ENCODE data around the gene TDRD10. TPM values are rescaled to one million over a fixed set of nuclear protein-coding genes. Genes with fewer than 3 reads are reported as not detected.

TDRD10 gene
- total RNA-seq, 1 donor from 2014 or later: not detected

- peaks cover 5% of the 10 kb centered on the region for H3K27me3 Mint-ChIP-seq
- H3K9me3 Mint-ChIP-seq: no peaks in the 10 kb centered on the region
- H3K4me1 Mint-ChIP-seq: peaks cover 11% of the 10 kb centered on the region
- peaks cover 20% of the 10 kb centered on the region for H3K36me3 Mint-ChIP-seq (ENCODE audit: low read depth)
- no peak overlapping the region for H3K4me3 Mint-ChIP-seq
- peak; percentile 85 for DNase-seq
- H3K27ac Mint-ChIP-seq: peak overlapping the region; percentile 31
- intact Hi-C loops (cut with micrococcal nuclease): loop anchor here (1.0 kb wide), 1 partner anchor 66 kb away; no protein-coding TSS in a partner anchor
Measured at GRCh38 chr1:154546264-154547063, 44.4 kb downstream of the TDRD10 start.

GRCh38 chr1:154547105-154547732 lies 45.2 kb downstream of the TDRD10 start:
- Mint-ChIP-seq H3K4me3 (no peak overlapping the region), H3K9me3 (no peaks in the 10 kb centered on the region), H3K36me3 (ENCODE audit: low read depth) (peaks cover 25% of the 10 kb centered on the region), H3K27ac (no peak overlapping the region), H3K27me3 (peaks cover 2% of the 10 kb centered on the region), H3K4me1 (peaks cover 11% of the 10 kb centered on the region)
- intact Hi-C loops (cut with micrococcal nuclease): no loop called here
- no peak for DNase-seq

- no peaks in the 10 kb centered on the region for H3K27me3 Mint-ChIP-seq
- no peak for DNase-seq
- no peaks in the 10 kb centered on the region for H3K9me3 Mint-ChIP-seq
- peaks cover 33% of the 10 kb centered on the region for H3K36me3 Mint-ChIP-seq (ENCODE audit: low read depth)
- H3K27ac Mint-ChIP-seq: peak overlapping the region; percentile 10
- intact Hi-C loops (cut with micrococcal nuclease): no loop called here
- peaks cover 13% of the 10 kb centered on the region for H3K4me1 Mint-ChIP-seq
- no peak overlapping the region for H3K4me3 Mint-ChIP-seq
Measured at GRCh38 chr1:154548028-154548427, 46.0 kb downstream of the TDRD10 start.

- no peak overlapping the region for H3K4me3 Mint-ChIP-seq
- H3K36me3 Mint-ChIP-seq (ENCODE audit: low read depth): peaks cover 43% of the 10 kb centered on the region
- no peaks in the 10 kb centered on the region for H3K27me3 Mint-ChIP-seq
- no peaks in the 10 kb centered on the region for H3K9me3 Mint-ChIP-seq
- H3K4me1 Mint-ChIP-seq: peaks cover 18% of the 10 kb centered on the region
- intact Hi-C loops (cut with micrococcal nuclease): no loop called here
- DNase-seq: no peak
- H3K27ac Mint-ChIP-seq: no peak overlapping the region
Measured at GRCh38 chr1:154549202-154549770, 47.3 kb downstream of the TDRD10 start.

GRCh38 chr1:154550070-154550469 lies 48.1 kb downstream of the TDRD10 start:
- H3K27me3 Mint-ChIP-seq: no peaks in the 10 kb centered on the region
- intact Hi-C loops (cut with micrococcal nuclease): no loop called here
- peaks cover 51% of the 10 kb centered on the region for H3K36me3 Mint-ChIP-seq (ENCODE audit: low read depth)
- no peak overlapping the region for H3K4me3 Mint-ChIP-seq
- no peak overlapping the region for H3K27ac Mint-ChIP-seq
- peaks cover 20% of the 10 kb centered on the region for H3K4me1 Mint-ChIP-seq
- no peaks in the 10 kb centered on the region for H3K9me3 Mint-ChIP-seq
- no peak for DNase-seq

- H3K4me1 Mint-ChIP-seq: peaks cover 25% of the 10 kb centered on the region
- no peaks in the 10 kb centered on the region for H3K9me3 Mint-ChIP-seq
- H3K4me3 Mint-ChIP-seq: no peak overlapping the region
- H3K36me3 Mint-ChIP-seq (ENCODE audit: low read depth): peaks cover 57% of the 10 kb centered on the region
- H3K27ac Mint-ChIP-seq: no peak overlapping the region
- DNase-seq: no peak
- intact Hi-C loops (cut with micrococcal nuclease): no loop called here
- no peaks in the 10 kb centered on the region for H3K27me3 Mint-ChIP-seq
Measured at GRCh38 chr1:154550657-154551056, 48.6 kb downstream of the TDRD10 start.

- H3K9me3 Mint-ChIP-seq: no peaks in the 10 kb centered on the region
- intact Hi-C loops (cut with micrococcal nuclease): no loop called here
- DNase-seq: no peak
- H3K4me3 Mint-ChIP-seq: no peak overlapping the region
- H3K36me3 Mint-ChIP-seq (ENCODE audit: low read depth): peaks cover 65% of the 10 kb centered on the region
- peaks cover 32% of the 10 kb centered on the region for H3K4me1 Mint-ChIP-seq
- no peaks in the 10 kb centered on the region for H3K27me3 Mint-ChIP-seq
- H3K27ac Mint-ChIP-seq: no peak overlapping the region
Measured at GRCh38 chr1:154551474-154551873, 49.5 kb downstream of the TDRD10 start.

- intact Hi-C loops (cut with micrococcal nuclease): no loop called here
Measured at GRCh38 chr1:154552036-154552435, 50.0 kb downstream of the TDRD10 start.

GRCh38 chr1:154553056-154554030 lies 51.3 kb downstream of the TDRD10 start:
- no peak for DNase-seq
- H3K27me3 Mint-ChIP-seq: no peaks in the 10 kb centered on the region
- no peaks in the 10 kb centered on the region for H3K9me3 Mint-ChIP-seq
- intact Hi-C loops (cut with micrococcal nuclease): no loop called here
- peaks cover 43% of the 10 kb centered on the region for H3K4me1 Mint-ChIP-seq
- H3K36me3 Mint-ChIP-seq (ENCODE audit: low read depth): peaks cover 69% of the 10 kb centered on the region
- peak overlapping the region; percentile 19 for H3K27ac Mint-ChIP-seq
- H3K4me3 Mint-ChIP-seq: no peak overlapping the region

More at GRCh38 chr1:154552036-154552435, 50.0 kb downstream of the TDRD10 start:
- Mint-ChIP-seq H3K9me3 (no peaks in the 10 kb centered on the region), H3K4me1 (peaks cover 34% of the 10 kb centered on the region), H3K27me3 (no peaks in the 10 kb centered on the region), H3K36me3 (ENCODE audit: low read depth) (peaks cover 66% of the 10 kb centered on the region), H3K27ac (no peak overlapping the region), H3K4me3 (no peak overlapping the region)
- no peak for DNase-seq

- peaks cover 56% of the 10 kb centered on the region for H3K36me3 Mint-ChIP-seq (ENCODE audit: low read depth)
Measured at GRCh38 chr1:154556422-154556821, 54.4 kb downstream of the TDRD10 start.

GRCh38 chr1:154557248-154557938 lies 55.4 kb downstream of the TDRD10 start:
- DNase-seq: no peak
- H3K27me3 Mint-ChIP-seq: no peaks in the 10 kb centered on the region
- H3K36me3 Mint-ChIP-seq (ENCODE audit: low read depth): peaks cover 49% of the 10 kb centered on the region
- peak overlapping the region; percentile 89 for H3K4me3 Mint-ChIP-seq
- no peaks in the 10 kb centered on the region for H3K9me3 Mint-ChIP-seq
- peaks cover 46% of the 10 kb centered on the region for H3K4me1 Mint-ChIP-seq
- H3K27ac Mint-ChIP-seq: peak overlapping the region; percentile 92
- intact Hi-C loops (cut with micrococcal nuclease): loop anchor here (5.0 kb wide), 1 partner anchor 150 kb away; the partner anchor contains the start of gene IL6R

More at GRCh38 chr1:154556422-154556821, 54.4 kb downstream of the TDRD10 start:
- intact Hi-C loops (cut with micrococcal nuclease): loop anchor here (5.0 kb wide), 1 partner anchor 149 kb away; the partner anchor contains the start of gene IL6R
- Mint-ChIP-seq H3K4me3 (peak overlapping the region; percentile 89), H3K4me1 (peaks cover 46% of the 10 kb centered on the region), H3K9me3 (no peaks in the 10 kb centered on the region), H3K27ac (no peak overlapping the region), H3K27me3 (no peaks in the 10 kb centered on the region)
- DNase-seq: no peak

- Mint-ChIP-seq H3K27ac (peak within 1 kb of the TSS; percentile 98), H3K4me1 (peaks cover 43% of the 10 kb centered on the region), H3K27me3 (no peaks in the 10 kb centered on the region), H3K9me3 (no peaks in the 10 kb centered on the region), H3K4me3 (peak within 1 kb of the TSS; percentile 98), H3K36me3 (ENCODE audit: low read depth) (peaks cover 42% of the 10 kb centered on the region)
- intact Hi-C loops (cut with micrococcal nuclease): loop anchor here (2.0 to 5.0 kb wide), 5 partner anchors 151 to 503 kb away; partner anchors contain the start of genes IL6R and UBAP2L
- DNase-seq: peak; percentile 82
Measured at GRCh38 chr1:154557939-154558719, 56.1 kb downstream of the TDRD10 start, which contains the start of gene UBE2Q1. Gene UBE2Q1 (minus strand): TSS chr1:154558662. CDS start chr1:154558553, 109 bp downstream.

All from activated CD4-positive, alpha-beta T cell treated with anti-CD3 and anti-CD28 coated beads, Interleukin-2, amount 10 ng/mL, durations not matched to agents 24 days and 14 days (primary cell).